ENCODE results near the gene TOR4A.
"Not testable (repeated sequence)": the region's sequence is repeated elsewhere in the genome, so short reads cannot be mapped to it uniquely, and the experiment has no call there.

DNA sequence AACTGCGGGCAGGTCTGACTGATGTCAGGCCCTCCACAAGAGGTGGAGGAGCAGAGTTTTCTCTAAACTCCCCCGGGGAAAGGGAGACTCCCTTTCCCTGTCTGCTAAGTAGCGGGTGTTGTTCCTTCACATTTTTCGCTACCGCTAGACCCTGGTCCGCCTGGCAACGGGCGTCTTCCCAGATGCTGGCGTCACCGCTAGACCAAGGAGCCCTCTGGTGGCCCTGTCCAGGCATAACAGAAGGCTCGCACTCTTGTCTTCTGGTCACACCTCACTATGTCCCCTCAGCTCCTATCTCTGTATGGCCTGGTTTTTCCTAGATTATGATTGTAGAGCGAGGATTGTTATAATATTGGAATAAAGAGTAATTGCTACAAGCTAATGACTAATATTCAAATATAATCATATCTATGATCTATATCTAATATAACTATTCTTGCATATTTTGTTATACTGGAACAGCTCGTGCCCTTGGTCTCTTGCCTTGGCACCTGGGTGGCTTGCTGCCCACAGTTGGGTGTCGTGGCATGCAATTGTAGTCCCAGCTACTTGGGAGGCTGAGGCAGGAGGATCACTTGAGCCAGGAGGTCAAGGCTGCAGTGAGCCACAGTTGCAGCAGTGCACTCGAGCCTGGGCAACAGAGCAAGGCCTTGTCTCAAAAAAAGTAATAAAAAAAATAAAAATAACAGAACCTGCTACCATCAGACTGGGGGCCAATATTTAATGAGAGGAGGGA, 15.2 kb upstream of the TOR4A start:
- not testable (repeated sequence) for TF ChIP-seq JUND (IDR thresholded peaks at IDR 0.05; ENCODE audit: borderline replicate concordance, low read depth, low read length); JUND (tag; IDR thresholded peaks at IDR 0.05; ENCODE audit: borderline replicate concordance, low read depth, low read length)
- TF ChIP-seq, protein P1, sequence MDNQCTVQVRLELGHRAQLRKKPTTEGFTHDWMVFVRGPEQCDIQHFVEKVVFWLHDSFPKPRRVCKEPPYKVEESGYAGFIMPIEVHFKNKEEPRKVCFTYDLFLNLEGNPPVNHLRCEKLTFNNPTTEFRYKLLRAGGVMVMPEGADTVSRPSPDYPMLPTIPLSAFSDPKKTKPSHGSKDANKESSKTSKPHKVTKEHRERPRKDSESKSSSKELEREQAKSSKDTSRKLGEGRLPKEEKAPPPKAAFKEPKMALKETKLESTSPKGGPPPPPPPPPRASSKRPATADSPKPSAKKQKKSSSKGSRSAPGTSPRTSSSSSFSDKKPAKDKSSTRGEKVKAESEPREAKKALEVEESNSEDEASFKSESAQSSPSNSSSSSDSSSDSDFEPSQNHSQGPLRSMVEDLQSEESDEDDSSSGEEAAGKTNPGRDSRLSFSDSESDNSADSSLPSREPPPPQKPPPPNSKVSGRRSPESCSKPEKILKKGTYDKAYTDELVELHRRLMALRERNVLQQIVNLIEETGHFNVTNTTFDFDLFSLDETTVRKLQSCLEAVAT (IDR thresholded peaks at IDR 0.05): not testable (repeated sequence)
